Endodermal cell (in vitro differentiated cells): ENCODE measurements around the gene PNPLA2. TPM values are rescaled to one million over a fixed set of nuclear protein-coding genes. Genes with fewer than 3 reads are reported as not detected.

Source experiments
- DNase-seq: peaks from one replicate; pipeline ENCODE4 v3.0.0-alpha.2; 2017
- H3K27ac ChIP-seq: 2 replicates; pipeline ENCODE4 v1.5.1; 2013; ENCODE audit warnings: mild to moderate bottlenecking, low read depth, low read length, moderate library complexity
- H3K27me3 ChIP-seq: 2 replicates; pipeline ENCODE4 v1.6.1; 2013; ENCODE audit warnings: mild to moderate bottlenecking, low read length, moderate library complexity; ENCODE audit not compliant: insufficient read depth, control insufficient read depth, poor library complexity, severe bottlenecking
- H3K36me3 ChIP-seq: 2 replicates; pipeline ENCODE4 v1.7.0; 2013; ENCODE audit warnings: mild to moderate bottlenecking, low read length, moderate library complexity; ENCODE audit not compliant: control insufficient read depth, insufficient read depth
- H3K4me1 ChIP-seq: one replicate; pipeline ENCODE4 v1.7.0; 2013; ENCODE audit warnings: low read length; ENCODE audit not compliant: control insufficient read depth, insufficient read depth
- H3K4me3 ChIP-seq: 2 replicates; pipeline ENCODE4 v1.5.1; 2013; ENCODE audit warnings: mild to moderate bottlenecking, low read length, moderate library complexity
- H3K9ac ChIP-seq: 2 replicates; pipeline ENCODE4 v1.6.1; 2013; ENCODE audit warnings: mild to moderate bottlenecking, low read length, moderate library complexity; ENCODE audit not compliant: poor library complexity, severe bottlenecking; ENCODE audit errors: extremely low read depth
- H3K9me3 ChIP-seq: 2 replicates; pipeline ENCODE4 v1.6.1; 2013; ENCODE audit warnings: mild to moderate bottlenecking, low read length, moderate library complexity; ENCODE audit not compliant: control insufficient read depth
- H3K27ac Mint-ChIP-seq: 2 replicates; pipeline ENCODE4 v1.8.0; 2020; ENCODE audit warnings: mixed read lengths
- H3K27me3 Mint-ChIP-seq: 2 replicates; pipeline ENCODE4 v1.8.0; 2021; ENCODE audit warnings: mild to moderate bottlenecking, mixed read lengths; ENCODE audit not compliant: insufficient read depth
- H3K36me3 Mint-ChIP-seq: 2 replicates; pipeline ENCODE4 v1.8.0; 2020; ENCODE audit warnings: low read depth, mixed read lengths
- H3K4me1 Mint-ChIP-seq: 2 replicates; pipeline ENCODE4 v1.8.0; 2020; ENCODE audit warnings: mixed read lengths
- H3K4me3 Mint-ChIP-seq: 2 replicates; pipeline ENCODE4 v1.8.0; 2020; ENCODE audit warnings: mild to moderate bottlenecking, moderate library complexity, mixed read lengths
- H3K9me3 Mint-ChIP-seq: 2 replicates; pipeline ENCODE4 v1.8.0; 2020; ENCODE audit warnings: mild to moderate bottlenecking, mixed read lengths
- CTCF ChIP-seq: fragments of 200-600 bp; sonication (generic); conservative IDR thresholded peaks from 2 replicates; pipeline ENCODE4 v1.5.0; 2021; ENCODE audit warnings: antibody characterized with exemption, mild to moderate bottlenecking
- WGBS, 2 experiments: methylation state at CpG; one replicate each; pipeline versions ENCODE4 v1.1.5 to v1.1.7; 2013; ENCODE audit warnings: missing lambda C conversion rate in 2 of 2, mixed read lengths in 1 of 2; ENCODE audit not compliant: insufficient coverage in 1 of 2, insufficient read length in 1 of 2; 5-methylcytosine and 5-hydroxymethylcytosine counted together
- total RNA-seq, 2 donors: library from RNA; stranded (reverse); fragmentation: NEBNext Ultra II Directional in 1 of 2; extraction: Animal tissue kit (Norgen Biotek cat#: 25700) in 1 of 2; gene quantifications; 2 replicates in 1 of 2; 3 replicates in 1 of 2; pipeline ENCODE4 v1.2.1, GENCODE V29; 2021

The PNPLA2 gene
- total RNA-seq, 2 donors from 2014 or later = 77.0 to 77.6 TPM

- H3K9me3 ChIP-seq = no peaks in the 10 kb centered on the region
- no peaks in the 10 kb centered on the region for H3K36me3 ChIP-seq
- H3K4me1 Mint-ChIP-seq = peaks cover 1% of the 10 kb centered on the region
- no peak overlapping the region for H3K4me3 Mint-ChIP-seq
- no peak overlapping the region for H3K4me3 ChIP-seq
- no peak for DNase-seq
- H3K27me3 ChIP-seq = no peaks in the 10 kb centered on the region
- no peaks in the 10 kb centered on the region for H3K27me3 Mint-ChIP-seq
- H3K27ac Mint-ChIP-seq = no peak overlapping the region
- H3K27ac ChIP-seq = no peak overlapping the region
- no peak overlapping the region for H3K9ac ChIP-seq
- WGBS, 2 experiments = 93 to 95% methylated on average over 11 to 14 of the region's 14 CpGs
- no peaks in the 10 kb centered on the region for H3K36me3 Mint-ChIP-seq
- no peaks in the 10 kb centered on the region for H3K9me3 Mint-ChIP-seq
- no peaks in the 10 kb centered on the region for H3K4me1 ChIP-seq
- no peak for TF ChIP-seq CTCF
Measured at GRCh38 chr11:866481-866880, 47.8 kb downstream of the PNPLA2 start.

GRCh38 chr11:867856-868358 lies 49.2 kb downstream of the PNPLA2 start:
- H3K4me1 Mint-ChIP-seq = peaks cover 1% of the 10 kb centered on the region
- Histone ChIP-seq H3K27me3 (no peaks in the 10 kb centered on the region), H3K36me3 (no peaks in the 10 kb centered on the region), H3K4me3 (no peak overlapping the region), H3K27ac (no peak overlapping the region), H3K9me3 (no peaks in the 10 kb centered on the region), H3K4me1 (no peaks in the 10 kb centered on the region), H3K9ac (no peak overlapping the region)
- H3K4me3 Mint-ChIP-seq = no peak overlapping the region
- H3K36me3 Mint-ChIP-seq = no peaks in the 10 kb centered on the region
- no peak overlapping the region for H3K27ac Mint-ChIP-seq
- TF ChIP-seq CTCF = no peak
- no peaks in the 10 kb centered on the region for H3K27me3 Mint-ChIP-seq
- WGBS, 2 experiments = 94 to 100% methylated on average over 4 to 8 of the region's 8 CpGs
- DNase-seq = no peak
- no peaks in the 10 kb centered on the region for H3K9me3 Mint-ChIP-seq

GRCh38 chr11:868394-868793 lies 49.7 kb downstream of the PNPLA2 start:
- Histone ChIP-seq H3K27me3 (no peaks in the 10 kb centered on the region), H3K4me1 (no peaks in the 10 kb centered on the region), H3K9me3 (no peaks in the 10 kb centered on the region), H3K4me3 (no peak overlapping the region), H3K36me3 (no peaks in the 10 kb centered on the region), H3K9ac (no peak overlapping the region), H3K27ac (no peak overlapping the region)
- Mint-ChIP-seq H3K4me3 (no peak overlapping the region), H3K4me1 (no peaks in the 10 kb centered on the region), H3K27ac (no peak overlapping the region), H3K36me3 (peaks cover 2% of the 10 kb centered on the region), H3K27me3 (no peaks in the 10 kb centered on the region), H3K9me3 (no peaks in the 10 kb centered on the region)
- 92 to 98% methylated on average over 11 to 17 of the region's 17 CpGs for WGBS, 2 experiments
- no peak for TF ChIP-seq CTCF
- no peak for DNase-seq
